SU-DHL-6 (cell line): ENCODE measurements around the gene HGS.

Source experiments
- H2AFZ ChIP-seq: fragments of 200-600 bp; sonication (generic); 2 replicates; pipeline ENCODE4 v1.6.1; 2014; ENCODE audit warnings: low read depth, mild to moderate bottlenecking, moderate library complexity, mixed read lengths, antibody characterized with exemption, low read length; ENCODE audit not compliant: severe bottlenecking
- H3F3A ChIP-seq: fragments of 200-600 bp; shearing (Covaris generic); 2 replicates; pipeline ENCODE4 v1.6.0; 2016; ENCODE audit warnings: antibody characterized with exemption, mild to moderate bottlenecking; ENCODE audit not compliant: insufficient read depth
- H3K27ac ChIP-seq: fragments of 200-600 bp; sonication (generic); 2 replicates; pipeline ENCODE4 v1.5.1; 2016; ENCODE audit warnings: low read depth, mild to moderate bottlenecking, low read length, moderate library complexity, mixed read lengths
- H3K27me3 ChIP-seq: fragments of 200-600 bp; sonication (generic), shearing (Covaris generic); 2 replicates; pipeline ENCODE4 v1.6.0; 2014; ENCODE audit warnings: mild to moderate bottlenecking, low read length
- H3K36me3 ChIP-seq: fragments of 200-600 bp; sonication (generic); 2 replicates; pipeline ENCODE4 v1.6.1; 2014; ENCODE audit warnings: mild to moderate bottlenecking, low read length, mixed read lengths
- H3K4me2 ChIP-seq: fragments of 300-600, 200-600 bp; shearing (Covaris generic), sonication (generic); 2 replicates; pipeline ENCODE4 v1.6.0; 2014; ENCODE audit warnings: low read length, low read depth, mild to moderate bottlenecking; ENCODE audit not compliant: poor library complexity, severe bottlenecking
- H3K4me3 ChIP-seq: fragments of 200-600 bp; sonication (generic); 2 replicates; pipeline ENCODE4 v1.5.1; 2014; ENCODE audit warnings: antibody characterized with exemption, low read length, mild to moderate bottlenecking, mixed read lengths; ENCODE audit not compliant: insufficient read depth, poor library complexity, severe bottlenecking
- H3K79me2 ChIP-seq: fragments of 200-600 bp; sonication (generic); 2 replicates; pipeline ENCODE4 v1.6.1; 2014; ENCODE audit warnings: mild to moderate bottlenecking, low read length, moderate library complexity; ENCODE audit not compliant: insufficient read depth
- H3K9ac ChIP-seq: fragments of 200-600 bp; sonication (generic); 2 replicates; pipeline ENCODE4 v1.7.0; 2014; ENCODE audit warnings: mild to moderate bottlenecking, low read length
- H3K9me2 ChIP-seq: fragments of 200-600 bp; sonication (generic); replicated peaks from 2 replicates; pipeline ENCODE4 v1.6.1; 2014; ENCODE audit warnings: low read length; ENCODE audit not compliant: insufficient read depth
- H3K9me3 ChIP-seq: fragments of 200-600 bp; sonication (generic); 2 replicates; pipeline ENCODE4 v1.6.1; 2014; ENCODE audit warnings: low read length, mixed read lengths; ENCODE audit not compliant: insufficient read depth
- H4K20me1 ChIP-seq: fragments of 200-600 bp; sonication (generic); 2 replicates; pipeline ENCODE4 v1.6.1; 2014; ENCODE audit warnings: low read depth, mild to moderate bottlenecking, antibody characterized with exemption, low read length, moderate library complexity, mixed read lengths
- EZH2phosphoT487 ChIP-seq: fragments of 200-600 bp; sonication (generic), shearing (Covaris generic); conservative IDR thresholded peaks from 2 replicates; pipeline ENCODE4 v1.6.1; 2018; ENCODE audit warnings: mild to moderate bottlenecking, antibody characterized with exemption, low read length, moderate library complexity, mixed read lengths
- TF ChIP-seq, protein P1 (sequence below): fragments of 200-600 bp; sonication (generic); IDR thresholded peaks from one replicate; pipeline ENCODE4 v1.5.1; 2017; ENCODE audit warnings: antibody characterized with exemption, mild to moderate bottlenecking, low read length, moderate library complexity; ENCODE audit not compliant: insufficient read depth, poor library complexity, severe bottlenecking

Gene HGS

DNA sequence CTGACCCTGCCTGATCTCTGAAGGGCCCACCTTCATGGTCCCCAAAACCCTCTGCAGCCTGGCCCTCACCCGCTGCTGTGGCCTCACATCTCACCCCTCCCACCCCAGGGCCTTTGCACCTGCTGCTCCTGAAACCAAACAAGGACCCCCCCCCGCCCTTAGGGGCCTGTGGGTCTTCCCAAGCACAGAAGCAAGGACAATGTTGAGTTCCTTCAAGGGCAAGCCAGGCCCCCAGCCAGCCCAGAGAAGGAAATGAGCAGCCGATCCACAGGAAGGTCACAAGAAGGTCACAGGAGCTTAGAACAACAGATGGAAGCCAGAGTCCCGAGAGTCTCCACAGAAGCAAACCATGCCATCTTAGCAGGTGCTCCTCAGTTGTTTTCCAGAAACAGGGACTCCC lies 27.0 kb upstream of the HGS start:
- Histone ChIP-seq H3K4me2 (no peak overlapping the region), H3K79me2 (no peaks in the 10 kb centered on the region), H3K36me3 (no peaks in the 10 kb centered on the region), H2AFZ (no peak overlapping the region), H3K9ac (no peak overlapping the region), H3K27ac (no peak overlapping the region), H3F3A (no peaks in the 10 kb centered on the region), H3K4me3 (no peak overlapping the region), H3K27me3 (no peaks in the 10 kb centered on the region), H3K9me3 (no peaks in the 10 kb centered on the region), H3K9me2 (no peaks in the 10 kb centered on the region), H4K20me1 (no peaks in the 10 kb centered on the region)
- TF ChIP-seq, protein P1, sequence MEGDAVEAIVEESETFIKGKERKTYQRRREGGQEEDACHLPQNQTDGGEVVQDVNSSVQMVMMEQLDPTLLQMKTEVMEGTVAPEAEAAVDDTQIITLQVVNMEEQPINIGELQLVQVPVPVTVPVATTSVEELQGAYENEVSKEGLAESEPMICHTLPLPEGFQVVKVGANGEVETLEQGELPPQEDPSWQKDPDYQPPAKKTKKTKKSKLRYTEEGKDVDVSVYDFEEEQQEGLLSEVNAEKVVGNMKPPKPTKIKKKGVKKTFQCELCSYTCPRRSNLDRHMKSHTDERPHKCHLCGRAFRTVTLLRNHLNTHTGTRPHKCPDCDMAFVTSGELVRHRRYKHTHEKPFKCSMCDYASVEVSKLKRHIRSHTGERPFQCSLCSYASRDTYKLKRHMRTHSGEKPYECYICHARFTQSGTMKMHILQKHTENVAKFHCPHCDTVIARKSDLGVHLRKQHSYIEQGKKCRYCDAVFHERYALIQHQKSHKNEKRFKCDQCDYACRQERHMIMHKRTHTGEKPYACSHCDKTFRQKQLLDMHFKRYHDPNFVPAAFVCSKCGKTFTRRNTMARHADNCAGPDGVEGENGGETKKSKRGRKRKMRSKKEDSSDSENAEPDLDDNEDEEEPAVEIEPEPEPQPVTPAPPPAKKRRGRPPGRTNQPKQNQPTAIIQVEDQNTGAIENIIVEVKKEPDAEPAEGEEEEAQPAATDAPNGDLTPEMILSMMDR = no peak
- TF ChIP-seq EZH2phosphoT487 = no peak

- Histone ChIP-seq H3K9me3 (no peaks in the 10 kb centered on the region), H3K79me2 (no peaks in the 10 kb centered on the region), H3K4me3 (no peak overlapping the region), H2AFZ (no peak overlapping the region), H3K27me3 (no peaks in the 10 kb centered on the region), H4K20me1 (no peaks in the 10 kb centered on the region), H3F3A (0 out of 2 replicates have a peak, but pooled peaks cover 8% of the 10 kb centered on the region), H3K4me2 (no peak overlapping the region), H3K36me3 (no peaks in the 10 kb centered on the region), H3K9me2 (no peaks in the 10 kb centered on the region), H3K9ac (no peak overlapping the region), H3K27ac (no peak overlapping the region)
- no peak for TF ChIP-seq EZH2phosphoT487
Measured at GRCh38 chr17:81659038-81659437, 24.8 kb upstream of the HGS start.

GRCh38 chr17:81660441-81660840 lies 23.4 kb upstream of the HGS start:
- no peak overlapping the region for H3K27ac ChIP-seq

GRCh38 chr17:81662002-81662401 lies 21.8 kb upstream of the HGS start:
- Histone ChIP-seq H3K4me3 (no peak overlapping the region), H4K20me1 (no peaks in the 10 kb centered on the region), H3K4me2 (no peak overlapping the region), H3K9me3 (no peaks in the 10 kb centered on the region), H3K79me2 (peaks cover 11% of the 10 kb centered on the region), H3K27me3 (no peaks in the 10 kb centered on the region), H3F3A (0 out of 2 replicates have a peak, but pooled peaks cover 8% of the 10 kb centered on the region), H3K9ac (no peak overlapping the region), H3K36me3 (no peaks in the 10 kb centered on the region), H3K27ac (no peak overlapping the region), H3K9me2 (no peaks in the 10 kb centered on the region), H2AFZ (no peak overlapping the region)
- TF ChIP-seq, protein P1 = no peak
- TF ChIP-seq EZH2phosphoT487 = no peak

More at GRCh38 chr17:81660441-81660840, 23.4 kb upstream of the HGS start:
- peaks cover 2% of the 10 kb centered on the region; the same call in 1 of the 2 replicates for H3K79me2 ChIP-seq
- no peaks in the 10 kb centered on the region for H3K9me3 ChIP-seq
- no peak for TF ChIP-seq EZH2phosphoT487
- TF ChIP-seq, protein P1 = no peak
- H3F3A ChIP-seq = 0 out of 2 replicates have a peak, but pooled peaks cover 8% of the 10 kb centered on the region
- H4K20me1 ChIP-seq = no peaks in the 10 kb centered on the region
- no peak overlapping the region for H3K4me2 ChIP-seq
- no peaks in the 10 kb centered on the region for H3K27me3 ChIP-seq
- H3K9ac ChIP-seq = no peak overlapping the region
- no peak overlapping the region for H3K4me3 ChIP-seq
- H2AFZ ChIP-seq = no peak overlapping the region
- no peaks in the 10 kb centered on the region for H3K36me3 ChIP-seq
- H3K9me2 ChIP-seq = no peaks in the 10 kb centered on the region
